Activated T-cell treated with anti-CD3 and anti-CD28 coated beads, Interleukin-2, amount 50 U/mL, for 1 hour (primary cell): Measurements from ENCODE around the gene HIKESHI.

Experiments used
- DNase-seq: peaks from one replicate; pipeline ENCODE4 v3.0.0-alpha.2; 2020

Gene HIKESHI

DNA sequence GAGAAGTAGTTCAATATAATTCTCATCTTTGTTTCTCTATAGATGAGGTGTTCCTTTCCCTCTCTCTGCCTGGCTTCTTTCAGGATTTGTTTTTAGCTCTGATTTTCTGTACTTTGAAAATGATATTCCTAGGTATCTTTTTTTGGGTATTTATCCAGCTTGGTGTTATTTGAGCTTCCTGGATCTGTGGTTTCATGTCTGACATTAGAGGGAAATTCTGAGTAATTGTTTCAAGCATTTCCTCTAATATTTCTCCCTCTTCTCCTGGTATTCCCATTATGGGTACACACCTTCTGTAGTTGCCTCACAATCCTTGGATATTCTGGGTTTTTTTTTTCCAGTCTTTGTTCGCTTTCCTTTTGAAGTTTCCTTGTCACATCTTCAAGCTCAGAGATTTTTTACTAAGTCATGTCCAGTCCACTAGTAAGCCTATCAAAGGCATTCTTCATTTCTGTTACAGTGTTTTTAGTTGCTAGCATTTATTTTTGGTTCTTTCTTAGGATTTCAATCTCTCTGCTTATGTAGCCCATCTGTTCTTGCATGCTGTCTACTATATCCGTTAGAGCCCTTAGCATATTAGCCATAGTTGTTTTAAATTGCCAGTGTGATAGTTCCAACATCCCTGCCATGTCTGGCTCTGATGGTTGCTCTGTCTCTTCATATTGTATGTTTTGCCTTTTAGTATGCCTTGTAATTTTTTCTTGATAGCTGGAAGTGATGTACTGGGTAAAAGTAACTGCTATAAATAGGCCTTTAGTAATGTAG lies 78.4 kb downstream of the HIKESHI start:
- DNase-seq: no peak

DNA sequence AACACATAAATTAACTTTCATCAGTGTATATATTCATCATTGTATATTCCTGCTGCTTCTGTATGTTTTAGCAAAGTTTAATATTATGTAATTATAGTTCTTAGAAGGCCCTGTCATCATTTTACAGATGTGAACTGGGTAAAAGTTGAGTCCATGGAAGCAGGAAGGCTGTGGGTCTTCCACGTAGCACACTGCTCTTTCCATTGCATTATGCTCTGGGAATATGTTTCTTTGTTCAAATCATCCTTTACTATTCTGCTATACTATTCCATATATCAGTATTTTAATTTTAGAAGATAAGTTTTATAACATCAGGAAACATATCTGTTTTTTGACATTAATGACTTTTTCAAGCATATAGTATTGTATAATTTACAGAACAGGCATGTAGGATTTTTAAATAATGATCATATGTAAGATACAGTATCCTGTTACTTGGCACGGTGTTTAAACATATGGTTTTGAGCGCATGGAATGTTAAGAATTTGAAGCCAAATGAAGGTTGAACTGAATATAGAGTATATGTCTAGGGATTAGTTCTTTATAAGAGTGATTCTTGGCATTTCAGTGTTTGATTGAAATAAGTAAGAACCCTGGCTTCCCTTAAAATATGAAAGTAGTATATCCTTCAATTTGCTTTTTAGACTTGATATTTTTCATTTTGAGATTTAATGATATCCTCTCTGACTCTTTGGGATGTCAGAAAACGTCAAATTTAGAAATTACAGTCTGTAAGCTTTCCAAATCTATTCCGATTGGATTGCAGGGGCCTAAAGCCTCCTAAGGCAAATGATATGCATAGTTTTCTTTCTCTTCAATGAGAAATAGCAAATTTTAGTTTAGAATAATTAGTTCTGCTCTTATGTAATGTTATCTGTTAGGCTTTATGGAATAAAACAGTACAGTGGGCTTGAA lies 81.3 kb downstream of the HIKESHI start:
- DNase-seq: no peak

DNA sequence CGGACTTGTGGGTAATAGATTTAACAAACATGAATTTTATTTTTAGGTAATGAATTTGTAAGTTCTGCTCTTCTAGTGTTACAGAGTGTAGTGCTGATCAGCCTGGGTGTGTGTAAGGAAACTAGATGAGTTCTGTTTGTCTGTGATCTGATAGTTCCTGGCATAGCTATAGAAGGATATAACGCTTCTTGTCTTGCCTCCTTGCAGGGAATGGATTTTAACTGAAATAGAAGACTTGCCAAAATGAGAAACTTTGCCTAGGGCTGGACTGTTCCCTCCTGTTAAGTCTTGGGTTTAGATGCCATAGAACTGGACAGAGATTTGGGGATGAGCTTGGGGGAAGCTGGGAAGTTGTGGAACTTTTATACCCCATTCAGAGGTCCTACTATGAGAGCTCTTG lies 84.2 kb downstream of the HIKESHI start:
- no peak for DNase-seq

DNA sequence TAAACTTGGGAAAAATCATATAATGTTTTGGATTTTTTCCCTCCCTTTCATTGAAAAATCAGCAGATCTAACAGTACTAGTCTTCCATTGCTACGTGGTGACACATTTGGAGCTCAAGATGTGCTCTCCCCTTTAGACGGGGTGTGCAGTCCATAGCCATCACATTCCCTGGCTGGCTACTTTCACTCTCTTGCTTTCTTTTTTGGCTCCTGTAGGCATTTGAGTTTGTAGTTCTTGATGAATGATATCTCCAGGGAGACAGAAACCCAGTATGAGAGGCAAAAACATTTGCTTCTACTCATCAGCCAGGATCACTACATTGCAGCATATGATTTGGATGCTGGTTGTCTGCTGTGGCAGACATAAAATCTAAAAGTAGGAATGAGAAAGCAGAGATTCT lies 84.7 kb downstream of the HIKESHI start:
- DNase-seq: no peak

DNA sequence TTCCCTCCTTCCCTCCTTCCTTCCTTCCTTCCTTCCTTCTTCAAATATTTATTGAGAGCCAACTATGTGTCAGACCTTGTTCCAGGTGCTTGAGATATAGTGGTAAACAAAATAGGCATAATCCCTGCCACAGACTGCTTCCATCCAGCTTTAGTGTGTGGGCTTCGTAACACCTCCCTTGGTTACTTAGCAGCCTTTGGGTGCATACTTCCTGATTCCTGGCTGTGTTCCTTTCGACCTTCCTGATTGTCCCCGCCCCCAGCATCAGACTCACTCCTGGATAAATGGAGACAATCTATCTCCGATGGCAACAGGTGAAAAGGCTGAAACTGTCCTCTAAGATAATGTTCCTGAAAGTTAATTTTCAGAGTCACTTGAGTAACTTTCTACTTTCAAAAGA lies 86.2 kb downstream of the HIKESHI start:
- no peak for DNase-seq

DNA sequence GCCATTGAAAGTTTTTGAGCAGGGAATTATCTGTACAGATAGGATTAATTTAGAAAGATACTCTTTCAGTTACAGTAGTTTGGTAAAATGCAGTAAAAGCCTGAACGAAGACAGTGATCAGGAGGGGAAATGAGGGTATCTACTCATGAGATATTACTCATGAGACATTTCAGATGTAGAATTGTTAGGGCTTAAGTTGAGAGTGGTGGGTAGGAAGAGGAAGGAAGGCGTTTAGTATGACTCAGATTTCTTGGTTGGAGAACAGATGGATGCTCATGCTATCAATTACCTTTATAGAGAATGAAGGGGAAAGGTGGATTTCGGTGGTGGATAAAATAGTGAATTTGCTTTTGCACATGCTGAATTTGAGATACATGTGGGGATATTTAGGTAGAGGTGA lies 88.4 kb downstream of the HIKESHI start:
- no peak for DNase-seq

DNA sequence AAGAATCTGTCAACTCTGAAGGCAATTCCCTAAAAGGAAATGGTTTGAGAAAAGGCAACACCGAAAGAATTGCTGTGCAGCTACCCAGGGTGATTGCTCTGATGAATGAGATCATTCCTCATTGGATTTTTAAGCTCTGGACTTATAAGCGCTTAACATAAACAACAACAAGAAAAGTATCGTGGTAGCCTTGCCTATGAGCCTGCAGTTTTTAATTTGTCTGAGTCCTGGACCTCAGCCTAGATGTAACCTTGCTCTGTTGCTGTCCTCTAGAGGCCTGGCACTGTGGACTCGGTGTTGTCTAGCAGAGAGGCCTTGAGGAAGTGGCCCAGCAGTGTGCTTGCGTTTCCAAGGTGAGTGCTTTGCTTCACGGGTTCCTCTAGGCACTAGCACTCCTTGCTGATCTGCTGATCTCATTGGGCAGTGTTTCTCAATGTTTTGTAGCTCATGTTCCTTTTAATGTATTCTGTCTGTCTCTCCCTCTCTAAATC lies 93.1 kb downstream of the HIKESHI start:
- no peak for DNase-seq
